NCI-H1694 treated with DMSO at 0.1 percent for 48 hours (cell line): ENCODE results near the gene UBE3C.
"Not testable (repeated sequence)": the region's sequence is repeated elsewhere in the genome, so short reads cannot be mapped to it uniquely, and the experiment has no call there.

ENCODE experiments used
- DNase-seq: peaks from one replicate; lab custom pipeline; 2025; lab: John Stamatoyannopoulos, UW

UBE3C gene

GRCh38 chr7:157138424-157139110, at the start of gene UBE3C:
Gene UBE3C (plus strand): TSS chr7:157138926. CDS start chr7:157139273, 347 bp downstream.
- peak; percentile 73 for DNase-seq

- DNase-seq = no peak
Measured at GRCh38 chr7:157089100-157089610, 49.6 kb upstream of the UBE3C start.

GRCh38 chr7:157090485-157091165, 48.1 kb upstream of the UBE3C start:
- no peak for DNase-seq

GRCh38 chr7:157096286-157097055, 42.3 kb upstream of the UBE3C start:
- DNase-seq = no peak

GRCh38 chr7:157097056-157097329, 41.7 kb upstream of the UBE3C start:
- no peak for DNase-seq

GRCh38 chr7:157097569-157097968, 41.2 kb upstream of the UBE3C start:
- DNase-seq = no peak

- DNase-seq = not testable (repeated sequence)
Measured at GRCh38 chr7:157100005-157100404, 38.7 kb upstream of the UBE3C start.

GRCh38 chr7:157103641-157104040, 35.1 kb upstream of the UBE3C start:
- DNase-seq = not testable (repeated sequence)

GRCh38 chr7:157111311-157111710, 27.4 kb upstream of the UBE3C start:
- DNase-seq = no peak

- no peak for DNase-seq
Measured at GRCh38 chr7:157112706-157113105, 26.0 kb upstream of the UBE3C start.

GRCh38 chr7:157113607-157114006, 25.1 kb upstream of the UBE3C start:
- no peak for DNase-seq

GRCh38 chr7:157116762-157117161, 22.0 kb upstream of the UBE3C start:
- no peak for DNase-seq

GRCh38 chr7:157117796-157118195, 20.9 kb upstream of the UBE3C start:
- no peak for DNase-seq

GRCh38 chr7:157120181-157120580, 18.5 kb upstream of the UBE3C start:
- no peak for DNase-seq

GRCh38 chr7:157121184-157121715, 17.5 kb upstream of the UBE3C start:
- no peak for DNase-seq

- DNase-seq = no peak
Measured at GRCh38 chr7:157122800-157123495, 15.8 kb upstream of the UBE3C start.

GRCh38 chr7:157124690-157125089, 14.0 kb upstream of the UBE3C start:
- DNase-seq = no peak

GRCh38 chr7:157125376-157126223, 13.1 kb upstream of the UBE3C start:
- no peak for DNase-seq

- no peak for DNase-seq
Measured at GRCh38 chr7:157126921-157127320, 11.8 kb upstream of the UBE3C start.

GRCh38 chr7:157129200-157129599, 9.5 kb upstream of the UBE3C start:
- DNase-seq = no peak

GRCh38 chr7:157129907-157130460, 8.7 kb upstream of the UBE3C start:
- DNase-seq = no peak
